ENCODE data around the gene STX3. TPM values are rescaled to one million over a fixed set of nuclear protein-coding genes. Genes with fewer than 3 reads are reported as not detected.

The STX3 gene
- 10 to 100 TPM; 35.3 to 70.3 (median 55.3) TPM for polyA plus RNA-seq (ENCODE audit: insufficient read length in 4 of 4)

DNA sequence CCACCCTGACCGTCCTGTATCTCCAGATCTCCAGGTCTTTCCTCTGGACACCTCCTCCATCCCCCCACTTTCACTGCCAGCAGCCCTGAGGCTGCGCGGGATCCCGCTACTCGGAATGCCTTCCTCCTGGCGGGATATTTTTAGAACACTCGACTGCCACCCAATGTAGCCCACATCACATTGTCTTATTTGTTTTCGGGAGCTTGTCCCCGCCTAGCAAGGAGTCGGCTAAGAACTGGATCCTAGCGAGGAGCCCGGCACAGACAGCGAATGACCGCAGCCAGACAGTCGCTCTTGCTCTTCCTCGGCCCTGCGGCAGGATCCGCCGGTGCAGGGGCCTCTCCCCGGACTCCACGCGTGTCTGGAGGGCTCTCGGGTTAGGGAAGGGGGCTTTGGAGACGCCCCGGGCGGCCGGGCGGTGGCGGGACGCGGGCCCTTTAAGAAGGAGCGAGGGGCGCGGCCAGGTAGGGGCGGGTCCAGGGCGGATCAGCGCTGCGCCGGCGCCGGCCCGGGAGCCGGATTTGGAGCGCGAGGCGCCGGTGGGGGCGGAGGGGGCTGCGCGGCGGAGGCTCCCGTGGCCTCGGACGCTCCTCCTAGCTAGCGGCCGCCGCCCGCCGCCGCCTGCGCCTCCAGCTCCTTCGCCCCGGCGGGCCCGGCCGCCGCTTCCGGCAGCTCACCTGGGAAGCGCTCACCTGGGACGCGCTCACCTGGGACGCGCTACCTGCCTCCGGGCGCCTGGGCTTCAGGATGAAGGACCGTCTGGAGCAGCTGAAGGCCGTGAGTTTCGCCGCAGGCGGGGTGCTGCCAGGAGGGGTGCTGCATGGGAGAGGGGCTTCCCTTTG lies at the start of gene STX3:
Gene STX3, plus strand, starts transcription at position 518 of the 842 bp plus-strand sequence. Its CDS starts 230 bp downstream, at position 748.
- DNase-seq (ENCODE audit: low read depth in 4 of 4, low spot score in 2 of 4) = peak in 3 of 4 donors; percentile 32 to 37 (median 34)

- no peak for DNase-seq (ENCODE audit: low read depth in 4 of 4, low spot score in 2 of 4)
Observed at GRCh38 chr11:59706518-59707285, 48.5 kb upstream of the STX3 start.

DNA sequence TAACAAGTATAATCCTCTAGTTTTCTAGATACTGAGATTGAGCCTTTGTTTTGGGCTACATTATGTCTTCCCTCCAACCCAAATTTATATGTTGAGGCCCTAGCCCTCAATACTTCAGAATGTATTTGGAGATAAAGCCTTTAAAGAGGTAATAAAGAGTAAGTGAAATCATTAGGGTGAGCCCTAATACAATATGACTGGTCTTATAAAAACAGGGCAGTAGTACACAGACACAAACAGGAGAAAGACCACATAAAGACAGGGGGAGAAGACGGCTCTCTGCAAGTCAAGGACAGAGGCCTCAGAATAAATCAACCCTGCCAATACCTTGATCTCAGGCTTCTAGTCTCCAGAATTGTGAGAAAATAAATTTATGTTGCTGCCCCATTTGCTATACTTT lies 47.8 kb upstream of the STX3 start:
- DNase-seq (ENCODE audit: low read depth in 4 of 4, low spot score in 2 of 4) = no peak

DNA sequence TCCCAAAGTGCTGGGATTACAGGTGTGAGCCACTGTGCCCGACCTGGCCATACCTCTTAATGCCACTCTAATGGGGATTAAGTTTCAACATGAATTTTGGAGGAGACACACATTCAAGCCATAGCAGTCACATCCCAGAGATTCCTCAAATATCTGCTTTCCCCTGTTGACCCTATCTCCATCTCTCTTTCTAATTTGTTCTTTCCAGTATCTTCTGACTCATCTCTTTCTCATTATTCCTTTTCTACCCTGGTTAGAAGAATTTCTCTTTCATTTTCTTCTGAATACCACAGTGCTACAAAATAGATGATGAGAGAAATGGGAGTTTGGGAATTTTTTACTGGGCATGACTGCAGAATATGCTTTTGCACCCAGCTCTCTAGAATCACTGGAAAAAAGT lies 46.6 kb upstream of the STX3 start:
- no peak for DNase-seq (ENCODE audit: low read depth in 4 of 4, low spot score in 2 of 4)

DNA sequence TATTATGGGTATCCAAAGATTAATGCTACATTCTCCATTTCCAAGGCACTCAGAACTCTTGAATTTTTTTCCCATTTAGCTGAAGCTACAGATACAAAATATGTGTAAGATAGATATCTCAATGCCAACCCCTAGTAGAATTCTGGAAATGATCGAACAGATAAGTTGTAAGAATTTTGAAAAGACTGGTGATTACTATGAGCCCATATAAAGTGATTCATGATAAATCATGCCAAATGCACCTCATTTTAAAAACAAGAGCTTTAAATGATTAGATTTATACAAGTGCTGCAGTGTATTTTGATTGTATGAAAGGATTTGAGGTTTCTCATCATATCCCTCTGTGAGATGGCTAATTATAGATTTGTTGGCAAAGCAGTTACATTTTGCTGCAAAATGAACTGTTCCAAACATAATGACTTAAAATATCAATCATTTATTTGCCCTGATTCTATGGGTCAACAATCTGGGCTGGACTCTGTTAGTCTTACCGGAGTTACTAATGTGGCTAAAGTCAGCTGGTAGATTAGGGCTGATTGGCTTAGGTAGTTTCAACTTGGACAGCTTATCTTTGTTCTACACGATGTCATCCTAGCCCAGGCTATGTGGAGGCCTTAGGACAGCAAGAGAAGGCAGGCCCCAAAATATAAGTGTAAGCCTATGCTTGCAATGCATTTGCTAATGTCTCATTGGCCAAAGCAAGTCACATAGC lies 44.9 kb upstream of the STX3 start:
- no peak for DNase-seq (ENCODE audit: low read depth in 4 of 4, low spot score in 2 of 4)

GRCh38 chr11:59713745-59714144 lies 41.4 kb upstream of the STX3 start, which contains the start of gene OR10V1:
OR10V1 (minus strand) TSS chr11:59713845; CDS start chr11:59713845, 0 bp downstream.
- no peak for DNase-seq (ENCODE audit: low read depth in 4 of 4, low spot score in 2 of 4)

DNA sequence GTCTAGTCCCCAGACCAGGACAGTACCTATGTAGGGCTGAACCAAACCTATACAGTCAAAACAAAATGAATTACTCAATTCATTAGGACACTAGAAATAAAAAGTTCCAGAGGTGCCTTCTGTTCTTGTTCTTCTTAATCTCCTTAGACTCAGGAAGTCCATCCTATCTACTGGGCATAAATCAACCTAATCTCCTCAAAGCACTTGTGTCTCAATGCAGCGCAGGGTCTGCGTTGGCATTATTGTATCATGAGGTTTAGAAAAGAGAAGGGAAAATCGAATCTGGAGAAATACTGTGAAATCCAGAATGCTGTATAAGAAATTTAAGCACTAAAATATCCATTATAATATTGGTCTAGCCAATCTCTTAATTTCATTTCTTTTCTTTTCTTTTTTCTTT lies 39.1 kb upstream of the STX3 start:
- no peak for DNase-seq (ENCODE audit: low read depth in 4 of 4, low spot score in 2 of 4)

DNA sequence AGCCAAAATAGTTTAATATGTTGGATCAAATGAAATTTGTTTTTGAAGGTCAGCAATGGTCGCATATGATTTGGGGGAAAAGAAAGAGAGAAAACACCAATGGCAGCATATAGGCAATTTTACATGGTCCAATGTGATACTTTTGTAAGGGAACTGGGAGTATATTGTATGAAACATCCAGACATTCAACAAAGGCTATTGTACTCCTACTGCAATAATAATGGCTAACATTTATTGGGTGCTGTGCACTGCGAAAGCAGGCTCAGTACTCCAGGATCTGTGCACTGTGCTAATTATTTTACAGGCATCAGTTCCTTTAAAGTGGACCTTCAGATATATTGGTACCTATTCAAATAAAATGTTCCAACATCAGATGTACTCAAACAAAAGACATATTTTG lies 35.6 kb upstream of the STX3 start:
- DNase-seq (ENCODE audit: low read depth in 4 of 4, low spot score in 2 of 4) = no peak

- DNase-seq (ENCODE audit: low read depth in 4 of 4, low spot score in 2 of 4) = no peak
Observed at GRCh38 chr11:59724066-59724465, 31.1 kb upstream of the STX3 start.

- no peak for DNase-seq (ENCODE audit: low read depth in 4 of 4, low spot score in 2 of 4)
Observed at GRCh38 chr11:59727426-59727825, 27.8 kb upstream of the STX3 start.

DNA sequence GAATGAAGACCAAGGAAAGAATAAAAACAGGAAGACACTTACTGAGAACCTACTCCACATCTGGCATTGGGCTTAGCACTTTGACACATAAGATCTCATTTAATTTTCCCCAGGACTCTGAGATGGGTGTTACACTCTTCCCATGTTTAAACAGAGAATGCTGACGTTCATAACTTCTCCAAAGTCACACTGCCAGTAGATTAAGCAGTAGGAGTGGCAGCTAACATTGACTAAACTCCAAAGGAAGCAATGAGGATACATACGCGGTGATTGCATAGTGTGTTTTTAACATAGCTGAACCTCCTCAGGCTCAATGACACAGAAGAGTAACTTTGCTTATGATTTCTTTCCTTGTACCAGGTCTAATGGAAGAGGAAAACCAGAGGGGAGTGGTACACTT lies 27.0 kb upstream of the STX3 start:
- DNase-seq (ENCODE audit: low read depth in 4 of 4, low spot score in 2 of 4) = no peak

GRCh38 chr11:59728913-59729312 lies 26.3 kb upstream of the STX3 start:
- no peak for DNase-seq (ENCODE audit: low read depth in 4 of 4, low spot score in 2 of 4)

- no peak for DNase-seq (ENCODE audit: low read depth in 4 of 4, low spot score in 2 of 4)
Observed at GRCh38 chr11:59729834-59730233, 25.3 kb upstream of the STX3 start.

DNA sequence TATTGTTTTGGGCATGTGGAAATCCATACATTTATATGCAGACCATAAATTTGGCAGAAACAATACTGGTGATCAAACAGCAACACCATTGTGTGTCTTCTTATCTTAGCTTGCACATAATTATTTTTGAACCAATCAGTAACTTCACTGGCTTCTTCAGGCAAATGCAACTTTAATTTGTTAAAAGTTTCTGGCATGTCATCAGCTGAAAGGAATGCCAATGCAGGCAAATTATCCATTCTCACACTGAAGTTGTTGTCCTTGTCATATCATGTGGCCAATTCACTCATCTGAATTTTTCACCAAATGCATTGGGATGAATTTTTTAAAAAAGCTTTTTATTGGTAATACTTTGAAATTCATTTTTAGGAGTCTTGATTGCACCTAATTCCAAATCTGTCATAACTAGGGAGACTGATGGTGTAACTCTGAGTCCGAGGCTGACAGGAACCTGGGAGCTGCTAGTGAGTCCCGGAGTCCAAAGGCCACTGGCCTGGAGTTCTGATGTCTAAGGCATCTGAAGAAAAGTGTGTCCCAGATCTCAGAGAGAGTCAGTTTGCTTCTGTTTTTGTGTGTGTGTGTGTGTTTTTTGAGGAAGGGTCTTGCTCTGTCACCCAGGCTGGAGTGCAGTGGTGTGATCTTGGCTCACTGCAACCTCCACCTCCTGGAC lies 24.1 kb upstream of the STX3 start:
- DNase-seq (ENCODE audit: low read depth in 4 of 4, low spot score in 2 of 4) = no peak

GRCh38 chr11:59746111-59746510 lies 9.1 kb upstream of the STX3 start:
- no peak for DNase-seq (ENCODE audit: low read depth in 4 of 4, low spot score in 2 of 4)

- DNase-seq (ENCODE audit: low read depth in 4 of 4, low spot score in 2 of 4) = peak; percentile 41 to 61 (median 54)
Observed at GRCh38 chr11:59753650-59754493, 1.3 kb upstream of the STX3 start.

GRCh38 chr11:59754494-59754858 lies 700 bp upstream of the STX3 start:
- peak in 3 of 4 donors; percentile 10 to 27 (median 16) for DNase-seq (ENCODE audit: low read depth in 4 of 4, low spot score in 2 of 4)

DNA sequence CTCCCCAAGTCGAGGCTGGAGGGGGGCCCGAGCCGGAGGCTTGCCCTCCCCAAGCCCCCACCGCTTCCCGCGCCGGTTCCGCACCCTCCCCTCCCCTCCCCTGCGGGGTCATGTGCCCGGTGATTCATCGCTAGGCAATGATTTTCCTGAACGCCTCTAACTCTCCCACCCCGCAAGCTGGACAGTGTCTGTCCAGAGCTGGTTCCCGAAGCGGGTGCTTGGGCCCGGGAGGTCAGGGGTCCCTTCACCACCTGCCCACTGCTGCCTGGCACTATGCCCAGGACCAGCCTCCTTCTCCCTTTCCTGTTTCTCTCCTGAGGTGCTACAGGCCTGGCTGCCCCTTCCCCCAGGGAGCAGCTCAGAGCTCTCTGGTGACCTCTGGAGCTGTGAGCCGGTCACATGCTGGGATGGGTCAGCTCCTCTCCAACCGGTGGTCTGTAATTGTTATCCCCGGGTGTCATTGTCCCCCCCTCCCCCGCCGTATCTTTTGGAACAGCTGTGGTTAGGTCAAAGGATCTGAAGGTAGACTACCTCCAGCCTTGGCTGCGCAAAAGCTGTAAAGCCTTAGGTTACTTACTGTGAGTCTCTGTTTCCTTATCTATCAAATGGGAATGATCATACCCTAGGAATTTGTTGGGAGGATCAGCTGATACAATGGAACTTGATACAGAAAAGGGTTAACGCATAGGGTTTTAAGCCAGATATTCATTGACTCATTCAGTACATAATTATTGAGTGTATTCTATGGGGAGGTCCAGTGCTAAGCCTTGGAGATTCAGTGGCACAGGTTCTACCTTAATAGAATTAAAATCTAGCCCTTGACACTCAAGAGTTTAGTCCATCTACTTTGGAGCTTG lies 753 bp downstream of the STX3 start:
- DNase-seq (ENCODE audit: low read depth in 4 of 4, low spot score in 2 of 4) = peak in 3 of 4 donors; percentile 23 to 39 (median 24)

DNA sequence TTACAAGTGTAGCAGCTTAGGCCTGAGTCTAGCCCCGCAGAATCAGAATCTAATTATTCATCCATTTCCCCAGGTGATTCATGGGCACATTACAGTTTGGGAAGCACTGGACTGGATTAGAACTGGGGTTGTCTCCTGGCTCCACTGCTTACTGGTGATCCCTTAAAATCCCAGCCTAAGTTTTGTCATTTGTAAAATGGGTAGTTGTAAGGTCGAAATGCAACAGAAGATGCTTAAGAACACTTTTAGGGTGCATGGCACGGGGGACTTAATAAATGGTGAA lies 1.3 kb downstream of the STX3 start:
- no peak for DNase-seq (ENCODE audit: low read depth in 4 of 4, low spot score in 2 of 4)

Measured in left renal cortex interstitium (tissue), 4 donors.